SK-N-SH treated with all-trans-retinoic acid at 6 μM for 48 hours (cell line): ENCODE results near the gene SLC34A1.

ENCODE experiments used
- BACH2 ChIP-seq: fragments of 250-450 bp; sonication (Bioruptor Pico); IDR thresholded peaks from 2 replicates; pipeline ENCODE4 v1.9.0; 2021; ENCODE audit warnings: mild to moderate bottlenecking, borderline replicate concordance
- CREB5 ChIP-seq: fragments of 250-450 bp; sonication (Bioruptor Pico); IDR thresholded peaks from 2 replicates; pipeline ENCODE4 v1.5.1; 2020; ENCODE audit warnings: low read depth, mild to moderate bottlenecking, moderate library complexity
- ESRRG ChIP-seq: fragments of 250-450 bp; sonication (Bioruptor Pico); IDR thresholded peaks from 2 replicates; pipeline ENCODE4 v1.6.1; 2021; ENCODE audit warnings: mild to moderate bottlenecking
- ISL1 ChIP-seq: fragments of 250-450 bp; sonication (Bioruptor Pico); IDR thresholded peaks from 2 replicates; pipeline ENCODE4 v2.1.2; 2022; ENCODE audit warnings: mild to moderate bottlenecking, moderate library complexity
- PATZ1 ChIP-seq: fragments of 250-450 bp; sonication (Bioruptor Pico); IDR thresholded peaks from 2 replicates; pipeline ENCODE4 v1.8.0; 2020; ENCODE audit warnings: mild to moderate bottlenecking, moderate library complexity, borderline replicate concordance
- POU6F1 ChIP-seq: fragments of 250-450 bp; sonication (Bioruptor Pico); IDR thresholded peaks from 2 replicates; pipeline ENCODE4 v1.8.0; 2021; ENCODE audit warnings: low read depth, mild to moderate bottlenecking, moderate library complexity, borderline replicate concordance
- RARB ChIP-seq: fragments of 250-450 bp; sonication (Bioruptor Pico); IDR thresholded peaks from 2 replicates; pipeline ENCODE4 v1.8.0; 2021; ENCODE audit warnings: mild to moderate bottlenecking, moderate library complexity
- TCF4 ChIP-seq: fragments of 250-450 bp; sonication (Bioruptor Pico); IDR thresholded peaks from 2 replicates; pipeline ENCODE4 v1.8.0; 2021; ENCODE audit warnings: mild to moderate bottlenecking, moderate library complexity, borderline replicate concordance
- TSHZ2 ChIP-seq: fragments of 250-450 bp; sonication (Bioruptor Pico); IDR thresholded peaks from 2 replicates; pipeline ENCODE4 v1.5.0; 2020; ENCODE audit warnings: mild to moderate bottlenecking, moderate library complexity
- ZC3H10 ChIP-seq: fragments of 250-450 bp; sonication (Bioruptor Pico); IDR thresholded peaks from 2 replicates; pipeline ENCODE4 v1.5.1; 2021; ENCODE audit warnings: mild to moderate bottlenecking, moderate library complexity
- ZFP30 ChIP-seq: fragments of 450-650 bp; formaldehyde crosslinking; IDR thresholded peaks from 2 replicates; pipeline ENCODE4 v1.5.0; 2022; ENCODE audit warnings: mild to moderate bottlenecking, moderate library complexity
- ZNF70 ChIP-seq: fragments of 450-650 bp; formaldehyde crosslinking; IDR thresholded peaks from 2 replicates; pipeline ENCODE4 v1.5.0; 2020; ENCODE audit warnings: mild to moderate bottlenecking, moderate library complexity

DNA sequence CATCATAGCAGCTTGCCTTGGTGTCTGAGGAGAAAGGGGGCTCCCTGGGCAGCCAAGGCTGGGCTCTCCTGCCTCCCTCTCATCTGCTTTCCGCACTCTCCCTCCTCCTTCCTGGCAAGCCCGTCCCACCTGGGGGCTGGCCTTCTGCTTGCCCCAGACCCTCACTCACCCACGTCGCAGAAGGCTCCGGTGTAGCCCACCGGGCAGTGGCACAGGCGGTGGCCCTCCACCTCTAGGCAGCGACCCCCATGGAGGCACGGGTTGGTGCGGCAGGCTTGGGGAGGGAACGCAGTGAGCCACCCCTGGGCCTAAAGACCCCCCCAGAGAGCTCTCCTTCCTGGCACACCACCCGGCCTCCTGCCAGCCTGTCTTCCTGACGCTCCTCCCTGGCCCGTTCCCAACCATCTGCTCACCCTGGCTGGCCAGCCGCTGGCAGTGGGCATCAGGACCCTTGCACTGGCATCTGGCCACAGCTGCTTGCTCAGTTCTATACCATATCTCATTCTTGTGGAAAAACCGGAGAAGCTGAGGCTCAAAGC lies 20.5 kb downstream of the SLC34A1 start:
- TF ChIP-seq ZC3H10 (CRISPR knock-in tag) = no peak
- TF ChIP-seq PATZ1 = no peak
- no peak for TF ChIP-seq TSHZ2 (CRISPR knock-in tag)
- no peak for TF ChIP-seq RARB (CRISPR knock-in tag)
- no peak for TF ChIP-seq BACH2 (CRISPR knock-in tag)
- TF ChIP-seq POU6F1 (CRISPR knock-in tag) = no peak
- no peak for TF ChIP-seq ESRRG (CRISPR knock-in tag)
- no peak for TF ChIP-seq ZFP30
- no peak for TF ChIP-seq CREB5 (CRISPR knock-in tag)
- no peak for TF ChIP-seq TCF4 (CRISPR knock-in tag)
- no peak for TF ChIP-seq ISL1 (CRISPR knock-in tag)
- TF ChIP-seq ZNF70 (CRISPR knock-in tag) = no peak
